Panc1 (cell line): Measurements from ENCODE around the gene PARVG.

Experiments
- POLR2AphosphoS5 ChIP-seq: IDR thresholded peaks from 2 replicates; pipeline ENCODE4 v1.6.1; 2012; ENCODE audit warnings: mild to moderate bottlenecking, low read depth, low read length, moderate library complexity
- SIN3A ChIP-seq: IDR thresholded peaks from 2 replicates; pipeline ENCODE4 v1.6.1; 2012; ENCODE audit warnings: low read depth, mild to moderate bottlenecking, low read length, moderate library complexity, borderline replicate concordance; ENCODE audit not compliant: insufficient read depth
- TCF7L2 ChIP-seq: IDR thresholded peaks from 2 replicates; pipeline ENCODE4 v1.6.1; 2011; ENCODE audit warnings: mild to moderate bottlenecking, low read depth, low read length, inconsistent platforms
- TF ChIP-seq, protein P1 (sequence below): fragments of 450-650 bp; IDR thresholded peaks from 2 replicates; pipeline ENCODE4 v1.5.1; 2017; ENCODE audit warnings: mild to moderate bottlenecking
- TF ChIP-seq, protein P2 (sequence below), 2 experiments: IDR thresholded peaks; 2 replicates each; pipeline ENCODE4 v1.6.1; 2011 to 2012; ENCODE audit warnings: low read depth in 2 of 2, control low read depth in 1 of 2, low read length in 1 of 2, mild to moderate bottlenecking in 1 of 2, moderate library complexity in 1 of 2; ENCODE audit not compliant: insufficient read depth in 1 of 2

DNA sequence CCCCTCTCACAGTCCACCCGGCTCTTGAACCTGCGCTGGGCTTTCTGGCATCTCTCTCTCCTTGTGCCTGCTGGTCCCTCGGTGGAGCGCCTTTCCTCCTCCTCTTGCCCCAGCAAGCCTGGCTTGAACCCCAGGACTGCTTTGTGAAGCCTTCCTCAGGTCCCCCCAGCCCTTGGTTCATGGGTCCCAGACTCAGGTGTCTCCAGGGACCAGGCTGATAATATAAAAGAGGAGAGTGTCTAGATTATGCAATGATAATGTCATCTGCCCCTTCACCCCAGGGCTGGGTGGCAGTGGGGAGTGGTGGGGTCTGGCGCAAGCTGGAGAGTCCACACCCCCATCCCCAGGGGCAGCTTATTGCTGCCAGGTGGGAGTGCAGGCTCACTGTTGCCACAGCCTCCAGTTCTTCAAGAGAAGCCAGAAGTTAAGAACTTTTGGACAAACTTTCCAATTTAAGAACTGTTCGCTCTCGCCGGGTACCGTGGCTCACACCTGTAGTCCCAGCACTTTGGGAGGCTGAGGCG is 36.6 kb upstream of the PARVG start:
- TF ChIP-seq, protein P1, sequence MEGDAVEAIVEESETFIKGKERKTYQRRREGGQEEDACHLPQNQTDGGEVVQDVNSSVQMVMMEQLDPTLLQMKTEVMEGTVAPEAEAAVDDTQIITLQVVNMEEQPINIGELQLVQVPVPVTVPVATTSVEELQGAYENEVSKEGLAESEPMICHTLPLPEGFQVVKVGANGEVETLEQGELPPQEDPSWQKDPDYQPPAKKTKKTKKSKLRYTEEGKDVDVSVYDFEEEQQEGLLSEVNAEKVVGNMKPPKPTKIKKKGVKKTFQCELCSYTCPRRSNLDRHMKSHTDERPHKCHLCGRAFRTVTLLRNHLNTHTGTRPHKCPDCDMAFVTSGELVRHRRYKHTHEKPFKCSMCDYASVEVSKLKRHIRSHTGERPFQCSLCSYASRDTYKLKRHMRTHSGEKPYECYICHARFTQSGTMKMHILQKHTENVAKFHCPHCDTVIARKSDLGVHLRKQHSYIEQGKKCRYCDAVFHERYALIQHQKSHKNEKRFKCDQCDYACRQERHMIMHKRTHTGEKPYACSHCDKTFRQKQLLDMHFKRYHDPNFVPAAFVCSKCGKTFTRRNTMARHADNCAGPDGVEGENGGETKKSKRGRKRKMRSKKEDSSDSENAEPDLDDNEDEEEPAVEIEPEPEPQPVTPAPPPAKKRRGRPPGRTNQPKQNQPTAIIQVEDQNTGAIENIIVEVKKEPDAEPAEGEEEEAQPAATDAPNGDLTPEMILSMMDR: no peak
- TF ChIP-seq POLR2AphosphoS5 (no peak), TCF7L2 (no peak), SIN3A (no peak)
- TF ChIP-seq, protein P2, sequence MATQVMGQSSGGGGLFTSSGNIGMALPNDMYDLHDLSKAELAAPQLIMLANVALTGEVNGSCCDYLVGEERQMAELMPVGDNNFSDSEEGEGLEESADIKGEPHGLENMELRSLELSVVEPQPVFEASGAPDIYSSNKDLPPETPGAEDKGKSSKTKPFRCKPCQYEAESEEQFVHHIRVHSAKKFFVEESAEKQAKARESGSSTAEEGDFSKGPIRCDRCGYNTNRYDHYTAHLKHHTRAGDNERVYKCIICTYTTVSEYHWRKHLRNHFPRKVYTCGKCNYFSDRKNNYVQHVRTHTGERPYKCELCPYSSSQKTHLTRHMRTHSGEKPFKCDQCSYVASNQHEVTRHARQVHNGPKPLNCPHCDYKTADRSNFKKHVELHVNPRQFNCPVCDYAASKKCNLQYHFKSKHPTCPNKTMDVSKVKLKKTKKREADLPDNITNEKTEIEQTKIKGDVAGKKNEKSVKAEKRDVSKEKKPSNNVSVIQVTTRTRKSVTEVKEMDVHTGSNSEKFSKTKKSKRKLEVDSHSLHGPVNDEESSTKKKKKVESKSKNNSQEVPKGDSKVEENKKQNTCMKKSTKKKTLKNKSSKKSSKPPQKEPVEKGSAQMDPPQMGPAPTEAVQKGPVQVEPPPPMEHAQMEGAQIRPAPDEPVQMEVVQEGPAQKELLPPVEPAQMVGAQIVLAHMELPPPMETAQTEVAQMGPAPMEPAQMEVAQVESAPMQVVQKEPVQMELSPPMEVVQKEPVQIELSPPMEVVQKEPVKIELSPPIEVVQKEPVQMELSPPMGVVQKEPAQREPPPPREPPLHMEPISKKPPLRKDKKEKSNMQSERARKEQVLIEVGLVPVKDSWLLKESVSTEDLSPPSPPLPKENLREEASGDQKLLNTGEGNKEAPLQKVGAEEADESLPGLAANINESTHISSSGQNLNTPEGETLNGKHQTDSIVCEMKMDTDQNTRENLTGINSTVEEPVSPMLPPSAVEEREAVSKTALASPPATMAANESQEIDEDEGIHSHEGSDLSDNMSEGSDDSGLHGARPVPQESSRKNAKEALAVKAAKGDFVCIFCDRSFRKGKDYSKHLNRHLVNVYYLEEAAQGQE (IDR thresholded peaks at IDR 0.05; ENCODE audit: insufficient read depth in 1 of 2, low read depth in 2 of 2, low read length in 1 of 2): no peak
